Body of pancreas (tissue), 4 donors: ENCODE results near the gene SUSD4.

Source experiments
- CTCF ChIP-seq, 7 experiments: fragments of 450-650 bp in 4 of 7; fragments of 200-600 bp in 3 of 7; sonication (generic) in 3 of 7; IDR thresholded peaks; one replicate each; pipeline ENCODE4 v1.5.1; 2016 to 2019; ENCODE audit warnings: antibody characterized with exemption in 7 of 7
- POLR2A ChIP-seq, 3 donors: fragments of 450-650 bp; IDR thresholded peaks; one replicate each; pipeline ENCODE4 v1.6.1; 2016; ENCODE audit warnings: antibody characterized with exemption in 3 of 3, mild to moderate bottlenecking in 2 of 3

GRCh38 chr1:223264529-223264928 lies 99.4 kb downstream of the SUSD4 start:
- TF ChIP-seq CTCF (IDR thresholded peaks at IDR 0.05) (no peak), POLR2A (IDR thresholded peaks at IDR 0.05) (no peak)
